GM23248 (cell line): ENCODE measurements around the gene SLC1A2. TPM values are rescaled to one million over a fixed set of nuclear protein-coding genes. Genes with fewer than 3 reads are reported as not detected.
A peak's percentile ranks its signal among the peaks of the same experiment; 100 is the strongest.

Source experiments
- DNase-seq: peaks from one replicate; pipeline ENCODE4 v3.0.0-alpha.2; 2015
- H2AFZ ChIP-seq: fragments of 200-600 bp; sonication (generic); 2 replicates; pipeline ENCODE4 v1.6.1; 2016; ENCODE audit warnings: antibody characterized with exemption
- H3F3A ChIP-seq: fragments of 200-600 bp; sonication (generic); 2 replicates; pipeline ENCODE4 v1.6.1; 2016; ENCODE audit warnings: mild to moderate bottlenecking, antibody characterized with exemption, mixed run types; ENCODE audit not compliant: insufficient read depth
- H3K27ac ChIP-seq: fragments of 200-600 bp; sonication (generic); 2 replicates; pipeline ENCODE4 v1.5.1; 2016; ENCODE audit warnings: mild to moderate bottlenecking
- H3K27me3 ChIP-seq: fragments of 200-600 bp; sonication (generic); replicated peaks from 2 replicates; pipeline ENCODE4 v1.6.1; 2016; ENCODE audit warnings: mild to moderate bottlenecking; ENCODE audit not compliant: insufficient read depth
- H3K36me3 ChIP-seq: fragments of 200-600 bp; sonication (generic); 2 replicates; pipeline ENCODE4 v1.6.1; 2016; ENCODE audit warnings: low read depth, mild to moderate bottlenecking
- H3K4me1 ChIP-seq: fragments of 200-600 bp; sonication (generic); 2 replicates; pipeline ENCODE4 v1.6.1; 2016; ENCODE audit warnings: mild to moderate bottlenecking; ENCODE audit not compliant: insufficient read depth
- H3K4me2 ChIP-seq: fragments of 200-600 bp; sonication (generic); one replicate; pipeline ENCODE4 v1.6.1; 2016; ENCODE audit warnings: mild to moderate bottlenecking; ENCODE audit not compliant: unreplicated experiment
- H3K4me3 ChIP-seq: fragments of 200-600 bp; sonication (generic); 2 replicates; pipeline ENCODE4 v1.5.1; 2016; ENCODE audit warnings: mild to moderate bottlenecking
- H3K79me2 ChIP-seq: fragments of 200-600 bp; sonication (generic); 2 replicates; pipeline ENCODE4 v1.6.1; 2016; ENCODE audit warnings: mild to moderate bottlenecking; ENCODE audit not compliant: insufficient read depth
- H3K9ac ChIP-seq: fragments of 200-600 bp; sonication (generic); 2 replicates; pipeline ENCODE4 v1.6.1; 2016; ENCODE audit warnings: mild to moderate bottlenecking
- H3K9me2 ChIP-seq: fragments of 200-600 bp; sonication (generic); 2 replicates; pipeline ENCODE4 v1.6.1; 2016; ENCODE audit warnings: mixed run types, mild to moderate bottlenecking, moderate library complexity; ENCODE audit not compliant: insufficient read depth
- H3K9me3 ChIP-seq: fragments of 200-600 bp; sonication (generic); one replicate; pipeline ENCODE4 v1.6.1; 2017; ENCODE audit warnings: low read depth
- H4K20me1 ChIP-seq: fragments of 200-600 bp; sonication (generic); 2 replicates; pipeline ENCODE4 v1.6.0; 2016; ENCODE audit not compliant: insufficient read depth
- EZH2 ChIP-seq: fragments of 200-600 bp; sonication (generic); IDR thresholded peaks from 2 replicates; pipeline ENCODE4 v1.6.1; 2018; ENCODE audit warnings: antibody characterized with exemption, mild to moderate bottlenecking; ENCODE audit not compliant: insufficient read depth, poor library complexity, severe bottlenecking
- EZH2phosphoT487 ChIP-seq: fragments of 200-600 bp; sonication (generic); IDR thresholded peaks from 2 replicates; pipeline ENCODE4 v1.6.1; 2018; ENCODE audit warnings: antibody characterized with exemption, moderate library complexity, mild to moderate bottlenecking, low read depth; ENCODE audit not compliant: insufficient read depth
- WGBS, 2 experiments: methylation state at CpG; one replicate each; pipeline ENCODE4 v1.1.6; 2015 to 2017; ENCODE audit warnings: low lambda C conversion rate in 2 of 2, low coverage in 1 of 2; ENCODE audit errors: missing lambda C conversion rate in 2 of 2; 5-methylcytosine and 5-hydroxymethylcytosine counted together
- in situ Hi-C: fragments of 300-500 bp; cut with MboI; formaldehyde crosslinking; loops from 2 replicates; pipeline ENCODE4 v1.15.0; 2020
- polyA plus RNA-seq: library from polyadenylated mRNA; unstranded; fragments of >200 nt; fragmentation: Nextera tagmentation; extraction: Ambion mirVana; gene quantifications from 2 replicates; pipeline ENCODE4 v1.2.1, GENCODE V29; 2016
- total RNA-seq: library from RNA; depleted of rRNA; stranded (reverse); fragments of >200 nt; shearing (Covaris generic); gene quantifications from 2 replicates; pipeline ENCODE4 v1.2.3, GENCODE V29; 2014; rRNA removed

Gene SLC1A2
- total RNA-seq = 1.2 and 1.5 TPM in 2 replicates
- 0.49 and 0.88 TPM in 2 replicates for polyA plus RNA-seq

DNA sequence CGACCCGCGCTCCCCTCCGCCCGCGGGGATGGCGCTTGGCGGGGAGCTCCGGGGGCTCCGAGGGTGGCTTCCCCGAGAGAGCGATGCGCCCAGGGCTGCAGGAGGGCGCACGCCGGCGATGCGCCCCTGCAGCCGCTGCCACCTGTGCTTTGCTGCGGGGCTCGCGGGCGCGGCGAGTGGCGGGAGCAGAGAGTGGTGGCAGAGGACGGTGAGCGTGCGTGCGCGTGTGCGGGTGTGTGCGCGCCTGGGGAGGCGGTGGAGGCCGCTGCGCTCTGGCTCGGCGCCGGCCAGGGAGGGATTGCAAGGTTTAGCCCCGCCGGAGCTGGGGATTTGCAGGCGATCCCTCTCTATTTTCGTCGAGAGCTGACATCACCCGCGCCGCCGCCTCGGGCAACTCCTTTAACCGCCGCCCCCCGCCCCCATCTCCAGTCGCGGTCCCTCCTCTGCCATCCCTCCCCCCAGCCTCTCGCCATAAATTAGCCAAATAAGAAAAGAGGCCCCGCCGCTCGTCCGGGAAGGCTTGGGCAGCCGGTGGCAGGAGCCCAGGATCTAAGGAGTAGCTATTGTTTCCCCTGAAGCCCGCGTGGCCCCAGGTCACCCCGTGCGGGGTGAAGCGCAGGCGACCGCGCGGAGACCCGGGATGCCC lies at the start of gene SLC1A2:
TSS of gene SLC1A2 (minus strand) at position 375 of the 646 bp plus-strand sequence. CDS start 592 bp downstream, outside the sequence.
- no peak for TF ChIP-seq EZH2
- TF ChIP-seq EZH2phosphoT487 = no peak
- H3K4me1 ChIP-seq = peaks cover 12% of the 10 kb centered on the region
- no peaks in the 10 kb centered on the region for H3K79me2 ChIP-seq
- peak within 1 kb of the TSS; percentile 94 for H3K4me2 ChIP-seq
- in situ Hi-C loops = loop anchor here (10.0 to 25.0 kb wide), 2 partner anchors 495 to 832 kb away; no protein-coding TSS in a partner anchor
- no peak within 1 kb of the TSS for H3K27ac ChIP-seq
- no peaks in the 10 kb centered on the region for H3K36me3 ChIP-seq
- H3F3A ChIP-seq = peaks cover 18% of the 10 kb centered on the region
- H3K9ac ChIP-seq = peak within 1 kb of the TSS; percentile 70
- H2AFZ ChIP-seq = peak within 1 kb of the TSS; percentile 79
- no peaks in the 10 kb centered on the region for H3K27me3 ChIP-seq
- WGBS, 2 experiments = 1% methylated on average over 50 to 52 of the region's 71 CpGs
- H3K9me3 ChIP-seq = no peaks in the 10 kb centered on the region
- H3K4me3 ChIP-seq = peak within 1 kb of the TSS; percentile 73
- peak; percentile 71 for DNase-seq
- no peaks in the 10 kb centered on the region for H4K20me1 ChIP-seq
- H3K9me2 ChIP-seq = no peaks in the 10 kb centered on the region

DNA sequence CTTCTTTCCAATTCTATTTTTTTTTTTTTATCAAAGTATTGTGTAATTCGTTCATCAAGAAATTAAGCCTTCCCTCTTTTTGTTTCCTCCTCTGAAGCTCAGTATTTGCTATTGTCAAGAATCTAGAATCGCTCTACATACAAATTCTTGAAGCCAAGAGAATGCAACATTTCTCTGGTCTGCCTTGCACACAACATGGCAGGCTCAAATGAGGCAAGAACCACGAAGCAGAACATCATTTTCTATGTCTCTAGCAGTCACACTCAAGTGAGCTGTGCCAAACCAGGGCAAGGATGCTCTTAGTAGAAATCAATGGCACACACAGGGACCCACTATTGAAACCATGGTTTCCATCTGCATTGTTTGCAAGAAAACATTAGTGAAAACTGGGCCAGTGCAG lies 46.7 kb upstream of the SLC1A2 start:
- no peak for TF ChIP-seq EZH2
- TF ChIP-seq EZH2phosphoT487 = no peak
- no peaks in the 10 kb centered on the region for H4K20me1 ChIP-seq
- peaks cover 8% of the 10 kb centered on the region for H3K4me1 ChIP-seq
- no peak overlapping the region for H3K9ac ChIP-seq
- H3K79me2 ChIP-seq = no peaks in the 10 kb centered on the region
- in situ Hi-C loops = no loop called here
- H2AFZ ChIP-seq = no peak overlapping the region
- H3K27me3 ChIP-seq = no peaks in the 10 kb centered on the region
- H3K4me2 ChIP-seq = no peak overlapping the region
- no peaks in the 10 kb centered on the region for H3K9me3 ChIP-seq
- H3K9me2 ChIP-seq = no peaks in the 10 kb centered on the region
- no peak overlapping the region for H3K4me3 ChIP-seq
- no peak for DNase-seq
- peaks cover 35% of the 10 kb centered on the region for H3K36me3 ChIP-seq
- WGBS, 2 experiments = 97 to 99% methylated on average over 3 of the region's 3 CpGs
- no peak overlapping the region for H3K27ac ChIP-seq
- H3F3A ChIP-seq = 0 out of 2 replicates have a peak, but pooled peaks cover 8% of the 10 kb centered on the region

DNA sequence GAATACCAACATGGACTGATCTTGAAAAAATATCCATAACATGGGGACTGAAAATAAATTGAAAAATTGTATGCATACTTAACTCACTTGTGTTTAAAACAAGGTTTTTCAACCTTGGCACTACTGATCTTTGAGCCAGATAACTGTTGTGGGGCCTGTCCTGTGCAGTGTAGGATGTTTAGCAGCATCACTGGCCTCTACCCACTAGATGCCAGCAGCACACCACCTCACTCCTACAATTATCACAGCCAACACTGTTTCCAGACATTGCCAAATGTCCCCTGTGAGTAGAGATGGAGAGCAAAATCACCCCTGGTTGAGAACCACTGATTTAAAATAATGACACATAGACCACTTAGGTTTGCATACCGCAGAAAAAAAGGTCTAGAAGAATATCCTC lies 45.0 kb upstream of the SLC1A2 start:
- H3K9me3 ChIP-seq = no peaks in the 10 kb centered on the region
- H3K9me2 ChIP-seq = no peaks in the 10 kb centered on the region
- TF ChIP-seq EZH2phosphoT487 (no peak), EZH2 (no peak)
- peak; percentile 23 for DNase-seq
- 100% methylated on average over 1 of the region's 1 CpG for WGBS, 2 experiments
- no peak overlapping the region for H3K4me3 ChIP-seq
- H2AFZ ChIP-seq = no peak overlapping the region
- H3K27me3 ChIP-seq = no peaks in the 10 kb centered on the region
- H3K79me2 ChIP-seq = no peaks in the 10 kb centered on the region
- no peak overlapping the region for H3K9ac ChIP-seq
- H3F3A ChIP-seq = 0 out of 2 replicates have a peak, but pooled peaks cover 8% of the 10 kb centered on the region
- H3K4me2 ChIP-seq = no peak overlapping the region
- peaks cover 35% of the 10 kb centered on the region for H3K36me3 ChIP-seq
- in situ Hi-C loops = no loop called here
- no peak overlapping the region for H3K27ac ChIP-seq
- H4K20me1 ChIP-seq = no peaks in the 10 kb centered on the region
- H3K4me1 ChIP-seq = peaks cover 8% of the 10 kb centered on the region

DNA sequence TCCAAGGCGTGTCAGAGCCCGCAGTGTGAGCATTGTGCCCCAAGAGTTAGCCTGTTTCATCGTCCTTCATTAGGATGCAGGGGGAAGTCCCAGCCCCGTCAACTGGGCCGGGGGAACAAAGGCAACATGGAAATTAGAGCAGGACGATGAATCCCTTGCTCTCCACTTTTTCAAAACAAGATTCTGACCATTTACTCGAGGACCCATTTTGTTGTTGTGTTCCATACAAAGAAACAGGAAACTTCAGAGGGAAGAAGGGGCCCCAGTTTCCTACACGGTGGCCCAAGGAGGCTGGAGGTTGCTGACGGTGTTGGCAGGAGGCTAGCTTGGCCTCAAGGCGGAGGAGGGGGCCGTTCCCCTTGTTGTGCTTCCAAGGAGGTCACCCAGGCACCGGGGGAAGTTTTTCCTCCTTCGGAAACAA lies 44.0 kb upstream of the SLC1A2 start:
- H3K27me3 ChIP-seq = no peaks in the 10 kb centered on the region
- no peaks in the 10 kb centered on the region for H3K9me3 ChIP-seq
- H3K36me3 ChIP-seq = peaks cover 30% of the 10 kb centered on the region
- H3K27ac ChIP-seq = no peak overlapping the region
- no peaks in the 10 kb centered on the region for H3K79me2 ChIP-seq
- 92 to 95% methylated on average over 13 of the region's 13 CpGs for WGBS, 2 experiments
- no peak overlapping the region for H3K9ac ChIP-seq
- H3F3A ChIP-seq = 0 out of 2 replicates have a peak, but pooled peaks cover 8% of the 10 kb centered on the region
- no peaks in the 10 kb centered on the region for H3K9me2 ChIP-seq
- no peak overlapping the region for H2AFZ ChIP-seq
- peaks cover 15% of the 10 kb centered on the region for H3K4me1 ChIP-seq
- in situ Hi-C loops = no loop called here
- H3K4me2 ChIP-seq = no peak overlapping the region
- no peaks in the 10 kb centered on the region for H4K20me1 ChIP-seq
- H3K4me3 ChIP-seq = no peak overlapping the region
- no peak for DNase-seq
- TF ChIP-seq EZH2phosphoT487 (no peak), EZH2 (no peak)
